Astrocyte (in vitro differentiated cells and primary cell): ENCODE data around the gene TEN1. TPM values are rescaled to one million over a fixed set of nuclear protein-coding genes. Genes with fewer than 3 reads are reported as not detected.

Experiments
- DNase-seq: peaks from one replicate; pipeline ENCODE4 v3.0.0-alpha.2; 2010; ENCODE audit warnings: low read depth
- FAIRE-seq: peaks from 2 replicates; lab custom pipeline; 2011; peaks lifted over from hg19 to GRCh38; lab: Jason Lieb, UNC
- H2AFZ ChIP-seq: 2 replicates; pipeline ENCODE4 v1.6.0; 2012; ENCODE audit warnings: low read depth, low read length, inconsistent platforms
- H3K27ac ChIP-seq: 2 replicates; pipeline ENCODE4 v1.5.1; 2011; ENCODE audit warnings: low read depth, low read length, inconsistent platforms
- H3K27me3 ChIP-seq: 2 replicates; pipeline ENCODE4 v1.6.0; 2011; ENCODE audit warnings: low read length, inconsistent platforms; ENCODE audit not compliant: insufficient read depth
- H3K36me3 ChIP-seq: 2 replicates; pipeline ENCODE4 v1.5.1; 2011; ENCODE audit warnings: low read length, inconsistent platforms; ENCODE audit not compliant: insufficient read depth
- H3K4me1 ChIP-seq: 2 replicates; pipeline ENCODE4 v1.5.1; 2011; ENCODE audit warnings: low read length, inconsistent platforms; ENCODE audit not compliant: insufficient read depth
- H3K4me2 ChIP-seq: 2 replicates; pipeline ENCODE4 v1.6.0; 2012; ENCODE audit warnings: low read length, inconsistent platforms
- H3K4me3 ChIP-seq: 2 replicates; pipeline ENCODE4 v1.5.1; 2011; ENCODE audit warnings: low read depth, mild to moderate bottlenecking, low read length, inconsistent platforms; ENCODE audit not compliant: insufficient read depth
- H3K79me2 ChIP-seq: 2 replicates; pipeline ENCODE4 v1.6.0; 2012; ENCODE audit warnings: mild to moderate bottlenecking, low read length, inconsistent platforms; ENCODE audit not compliant: insufficient read depth
- H3K9ac ChIP-seq: 2 replicates; pipeline ENCODE4 v1.6.0; 2012; ENCODE audit warnings: mild to moderate bottlenecking, low read length, inconsistent platforms
- H3K9me3 ChIP-seq: 2 replicates; pipeline ENCODE4 v1.5.1; 2012; ENCODE audit warnings: low read depth, mild to moderate bottlenecking, low read length, inconsistent platforms; ENCODE audit not compliant: insufficient read depth
- H4K20me1 ChIP-seq: 2 replicates; pipeline ENCODE4 v1.6.0; 2012; ENCODE audit warnings: low read length, inconsistent platforms; ENCODE audit not compliant: insufficient read depth
- H3K27ac Mint-ChIP-seq: one replicate; pipeline ENCODE4 v1.8.0; 2021; ENCODE audit warnings: mild to moderate bottlenecking, mixed read lengths; ENCODE audit not compliant: unreplicated experiment
- H3K27me3 Mint-ChIP-seq: one replicate; pipeline ENCODE4 v1.8.0; 2021; ENCODE audit warnings: low read depth, mixed read lengths; ENCODE audit not compliant: unreplicated experiment
- H3K36me3 Mint-ChIP-seq: one replicate; pipeline ENCODE4 v1.8.0; 2021; ENCODE audit warnings: low read depth, mixed read lengths; ENCODE audit not compliant: unreplicated experiment
- H3K4me1 Mint-ChIP-seq: one replicate; pipeline ENCODE4 v1.8.0; 2021; ENCODE audit warnings: low read depth, mixed read lengths; ENCODE audit not compliant: unreplicated experiment
- H3K4me3 Mint-ChIP-seq: one replicate; pipeline ENCODE4 v1.8.0; 2021; ENCODE audit warnings: mild to moderate bottlenecking, moderate library complexity, mixed read lengths; ENCODE audit not compliant: unreplicated experiment
- H3K9me3 Mint-ChIP-seq: one replicate; pipeline ENCODE4 v1.8.0; 2021; ENCODE audit warnings: mild to moderate bottlenecking, mixed read lengths; ENCODE audit not compliant: unreplicated experiment
- EZH2 ChIP-seq: IDR thresholded peaks from 2 replicates; pipeline ENCODE4 v1.6.1; 2012; ENCODE audit warnings: mild to moderate bottlenecking, low read length, inconsistent platforms; ENCODE audit not compliant: insufficient read depth
- total RNA-seq: library from RNA; stranded (reverse); gene quantifications from 2 replicates; pipeline ENCODE4 v1.2.1, GENCODE V29; 2021
- TF ChIP-seq, protein P1 (sequence below): IDR thresholded peaks from 2 replicates; pipeline ENCODE4 v1.5.1; 2011; ENCODE audit warnings: low read depth, mild to moderate bottlenecking, inconsistent platforms, low read length, moderate library complexity; ENCODE audit not compliant: insufficient read depth

TEN1 gene
- total RNA-seq, 1 donor from 2014 or later, result 17.7 TPM

DNA sequence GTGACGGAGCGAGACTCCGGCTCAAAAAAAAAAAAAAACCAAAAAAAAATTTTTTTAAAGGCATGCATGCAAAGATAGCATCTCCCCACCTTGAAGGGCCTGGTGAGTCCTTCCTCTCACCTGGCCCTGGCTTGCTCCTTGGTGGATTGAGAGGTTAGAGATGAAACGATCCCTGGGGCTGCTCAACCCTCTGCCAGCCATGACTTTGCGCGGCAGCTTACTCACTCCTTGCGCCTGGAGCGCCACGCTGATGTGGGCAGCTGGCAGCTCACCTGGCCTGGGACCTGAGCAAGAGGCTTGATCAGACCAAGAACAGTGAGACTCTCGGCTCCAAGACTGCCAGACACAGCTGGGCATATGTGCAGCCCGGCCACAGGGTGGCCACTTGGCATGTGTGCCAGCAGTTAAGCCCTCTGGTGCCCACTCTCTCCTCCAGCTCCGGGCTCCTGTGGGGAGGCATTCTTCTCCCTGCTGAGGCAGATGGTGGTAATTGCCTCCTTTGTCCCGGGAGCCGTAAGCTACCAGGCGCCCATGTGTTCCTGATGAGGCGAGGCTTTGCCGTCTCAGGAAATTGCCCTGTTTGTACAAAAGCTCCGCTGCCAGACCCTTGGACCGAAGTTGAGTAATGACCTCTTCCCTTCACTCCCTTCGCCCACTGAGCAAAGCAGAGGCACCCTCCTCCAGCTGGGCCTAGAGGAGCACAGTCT, 53.2 kb downstream of the TEN1 start:
- Histone ChIP-seq H3K36me3 (no peaks in the 10 kb centered on the region), H4K20me1 (peaks cover 3% of the 10 kb centered on the region), H3K4me1 (peaks cover 8% of the 10 kb centered on the region), H3K27ac (no peak overlapping the region), H3K9me3 (peaks cover 4% of the 10 kb centered on the region), H2AFZ (no peak overlapping the region), H3K27me3 (no peaks in the 10 kb centered on the region), H3K79me2 (no peaks in the 10 kb centered on the region), H3K4me3 (no peak overlapping the region), H3K9ac (no peak overlapping the region), H3K4me2 (no peak overlapping the region)
- no peak for DNase-seq
- FAIRE-seq, result no peak
- no peak for TF ChIP-seq EZH2
- TF ChIP-seq, protein P1, sequence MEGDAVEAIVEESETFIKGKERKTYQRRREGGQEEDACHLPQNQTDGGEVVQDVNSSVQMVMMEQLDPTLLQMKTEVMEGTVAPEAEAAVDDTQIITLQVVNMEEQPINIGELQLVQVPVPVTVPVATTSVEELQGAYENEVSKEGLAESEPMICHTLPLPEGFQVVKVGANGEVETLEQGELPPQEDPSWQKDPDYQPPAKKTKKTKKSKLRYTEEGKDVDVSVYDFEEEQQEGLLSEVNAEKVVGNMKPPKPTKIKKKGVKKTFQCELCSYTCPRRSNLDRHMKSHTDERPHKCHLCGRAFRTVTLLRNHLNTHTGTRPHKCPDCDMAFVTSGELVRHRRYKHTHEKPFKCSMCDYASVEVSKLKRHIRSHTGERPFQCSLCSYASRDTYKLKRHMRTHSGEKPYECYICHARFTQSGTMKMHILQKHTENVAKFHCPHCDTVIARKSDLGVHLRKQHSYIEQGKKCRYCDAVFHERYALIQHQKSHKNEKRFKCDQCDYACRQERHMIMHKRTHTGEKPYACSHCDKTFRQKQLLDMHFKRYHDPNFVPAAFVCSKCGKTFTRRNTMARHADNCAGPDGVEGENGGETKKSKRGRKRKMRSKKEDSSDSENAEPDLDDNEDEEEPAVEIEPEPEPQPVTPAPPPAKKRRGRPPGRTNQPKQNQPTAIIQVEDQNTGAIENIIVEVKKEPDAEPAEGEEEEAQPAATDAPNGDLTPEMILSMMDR, result no peak
- Mint-ChIP-seq H3K27me3 (peaks cover 5% of the 10 kb centered on the region), H3K9me3 (no peaks in the 10 kb centered on the region), H3K27ac (no peak overlapping the region), H3K4me1 (peaks cover 3% of the 10 kb centered on the region), H3K4me3 (no peak overlapping the region), H3K36me3 (peaks cover 6% of the 10 kb centered on the region)

DNA sequence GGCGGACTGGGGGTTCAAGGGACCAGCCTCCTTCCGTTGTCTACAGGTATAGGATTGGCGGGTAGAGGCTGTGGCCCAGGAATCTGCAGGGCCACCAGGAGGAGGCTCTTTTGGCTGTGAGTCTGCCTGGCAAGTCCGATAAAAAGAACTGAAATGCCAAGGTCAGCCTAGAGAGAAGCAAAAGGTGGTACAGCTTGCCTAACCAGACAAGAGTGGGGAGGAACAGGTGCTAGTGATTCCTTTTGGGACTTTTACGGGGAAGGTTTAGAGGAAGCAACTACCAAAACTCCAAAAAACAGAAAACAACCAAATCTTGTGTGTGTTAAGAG, 53.7 kb downstream of the TEN1 start:
- peaks cover under 1% of the 10 kb centered on the region for H3K27me3 Mint-ChIP-seq
- no peaks in the 10 kb centered on the region for H3K79me2 ChIP-seq
- peaks cover 3% of the 10 kb centered on the region for H3K4me1 Mint-ChIP-seq
- H3K27me3 ChIP-seq, result no peaks in the 10 kb centered on the region
- no peak overlapping the region for H3K4me3 ChIP-seq
- DNase-seq (no peak), FAIRE-seq (no peak)
- H3K4me3 Mint-ChIP-seq, result no peak overlapping the region
- H3K4me1 ChIP-seq, result peaks cover 8% of the 10 kb centered on the region
- H3K4me2 ChIP-seq, result no peak overlapping the region
- no peaks in the 10 kb centered on the region for H3K9me3 Mint-ChIP-seq
- H3K9ac ChIP-seq, result no peak overlapping the region
- H3K36me3 Mint-ChIP-seq, result peaks cover 6% of the 10 kb centered on the region
- no peak overlapping the region for H2AFZ ChIP-seq
- TF ChIP-seq EZH2, result no peak
- TF ChIP-seq, protein P1, result no peak
- peaks cover 4% of the 10 kb centered on the region for H3K9me3 ChIP-seq
- peaks cover 7% of the 10 kb centered on the region for H4K20me1 ChIP-seq
- peaks cover 2% of the 10 kb centered on the region for H3K36me3 ChIP-seq
- H3K27ac Mint-ChIP-seq, result no peak overlapping the region
- no peak overlapping the region for H3K27ac ChIP-seq

DNA sequence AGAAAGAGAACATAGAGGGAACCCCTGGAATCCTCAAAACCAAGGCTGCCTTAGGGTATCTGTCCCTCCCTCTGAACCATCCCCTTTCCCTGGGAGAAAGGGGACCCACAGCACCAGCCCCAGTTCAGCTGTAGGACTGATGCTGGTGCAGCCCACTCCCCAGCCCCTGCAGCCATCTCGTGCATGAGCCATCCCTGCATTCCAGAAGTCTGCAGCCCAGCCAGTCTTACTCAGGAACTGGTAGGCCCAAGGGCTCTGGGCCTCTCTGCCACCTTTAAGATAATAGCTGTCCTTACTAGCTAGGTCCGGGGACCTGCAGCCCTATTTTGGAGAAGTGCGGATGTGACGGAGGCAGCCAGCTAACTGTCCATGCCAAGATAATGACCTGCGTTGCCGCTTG, 54.1 kb downstream of the TEN1 start:
- no peak overlapping the region for H2AFZ ChIP-seq
- H3K27me3 Mint-ChIP-seq, result no peaks in the 10 kb centered on the region
- H3K9ac ChIP-seq, result no peak overlapping the region
- no peaks in the 10 kb centered on the region for H3K79me2 ChIP-seq
- H3K4me3 Mint-ChIP-seq, result no peak overlapping the region
- no peak overlapping the region for H3K4me2 ChIP-seq
- H3K36me3 Mint-ChIP-seq, result peaks cover 9% of the 10 kb centered on the region
- no peak overlapping the region for H3K27ac Mint-ChIP-seq
- H3K36me3 ChIP-seq, result peaks cover 6% of the 10 kb centered on the region
- H3K9me3 ChIP-seq, result peaks cover 4% of the 10 kb centered on the region
- peaks cover 8% of the 10 kb centered on the region for H3K4me1 ChIP-seq
- no peaks in the 10 kb centered on the region for H3K27me3 ChIP-seq
- FAIRE-seq, result no peak
- H3K4me3 ChIP-seq, result no peak overlapping the region
- H3K9me3 Mint-ChIP-seq, result no peaks in the 10 kb centered on the region
- DNase-seq, result no peak
- no peak overlapping the region for H3K27ac ChIP-seq
- H3K4me1 Mint-ChIP-seq, result peaks cover 3% of the 10 kb centered on the region
- TF ChIP-seq EZH2, result no peak
- TF ChIP-seq, protein P1, result no peak
- peaks cover 11% of the 10 kb centered on the region for H4K20me1 ChIP-seq
